Hepatocyte (in vitro differentiated cells): ENCODE data around the gene LPCAT3.

Experiments
- EZH2 ChIP-seq: fragments of 200-600 bp; sonication (generic); IDR thresholded peaks from 2 replicates; pipeline ENCODE4 v1.6.1; 2016; ENCODE audit warnings: antibody characterized with exemption, mild to moderate bottlenecking, borderline replicate concordance
- TF ChIP-seq, protein P1 (sequence below): fragments of 200-600 bp; sonication (generic); IDR thresholded peaks from 2 replicates; pipeline ENCODE4 v1.5.1; 2016; ENCODE audit warnings: antibody characterized with exemption, mild to moderate bottlenecking; ENCODE audit not compliant: poor library complexity

DNA sequence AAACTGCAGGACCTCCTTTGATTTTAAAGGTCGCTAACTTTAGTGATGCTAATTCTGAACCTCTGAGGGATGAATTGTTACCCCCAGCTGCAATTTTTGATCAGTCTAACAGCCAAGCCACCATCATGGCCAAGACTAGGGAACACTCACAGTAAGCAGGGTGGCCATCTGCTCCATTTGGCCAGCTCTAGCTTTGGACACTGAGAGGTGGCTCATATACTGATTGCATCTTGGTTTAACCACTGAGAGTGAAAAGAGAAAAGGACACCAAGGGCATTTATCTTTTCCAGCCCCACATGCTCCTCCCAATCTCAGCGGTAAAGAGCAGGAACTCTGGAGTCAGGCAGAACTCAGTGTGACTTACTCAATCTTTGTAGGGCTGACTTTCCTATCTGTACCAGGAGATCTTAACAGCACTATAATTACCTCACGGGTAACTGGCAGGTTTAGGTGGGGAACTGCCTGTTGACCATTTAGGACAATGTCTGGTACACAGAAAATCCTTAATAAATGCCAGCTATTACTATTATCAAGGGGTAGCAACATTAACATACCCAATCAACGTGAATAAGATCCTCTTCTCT is 6.2 kb downstream of the LPCAT3 start:
- TF ChIP-seq EZH2 = no peak
- TF ChIP-seq, protein P1, sequence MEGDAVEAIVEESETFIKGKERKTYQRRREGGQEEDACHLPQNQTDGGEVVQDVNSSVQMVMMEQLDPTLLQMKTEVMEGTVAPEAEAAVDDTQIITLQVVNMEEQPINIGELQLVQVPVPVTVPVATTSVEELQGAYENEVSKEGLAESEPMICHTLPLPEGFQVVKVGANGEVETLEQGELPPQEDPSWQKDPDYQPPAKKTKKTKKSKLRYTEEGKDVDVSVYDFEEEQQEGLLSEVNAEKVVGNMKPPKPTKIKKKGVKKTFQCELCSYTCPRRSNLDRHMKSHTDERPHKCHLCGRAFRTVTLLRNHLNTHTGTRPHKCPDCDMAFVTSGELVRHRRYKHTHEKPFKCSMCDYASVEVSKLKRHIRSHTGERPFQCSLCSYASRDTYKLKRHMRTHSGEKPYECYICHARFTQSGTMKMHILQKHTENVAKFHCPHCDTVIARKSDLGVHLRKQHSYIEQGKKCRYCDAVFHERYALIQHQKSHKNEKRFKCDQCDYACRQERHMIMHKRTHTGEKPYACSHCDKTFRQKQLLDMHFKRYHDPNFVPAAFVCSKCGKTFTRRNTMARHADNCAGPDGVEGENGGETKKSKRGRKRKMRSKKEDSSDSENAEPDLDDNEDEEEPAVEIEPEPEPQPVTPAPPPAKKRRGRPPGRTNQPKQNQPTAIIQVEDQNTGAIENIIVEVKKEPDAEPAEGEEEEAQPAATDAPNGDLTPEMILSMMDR = no peak
